ENCODE measurements around the gene ALOX15B. TPM values are rescaled to one million over a fixed set of nuclear protein-coding genes. Genes with fewer than 3 reads are reported as not detected.

ALOX15B gene
- total RNA-seq, 1 donor from 2014 or later: not detected

DNA sequence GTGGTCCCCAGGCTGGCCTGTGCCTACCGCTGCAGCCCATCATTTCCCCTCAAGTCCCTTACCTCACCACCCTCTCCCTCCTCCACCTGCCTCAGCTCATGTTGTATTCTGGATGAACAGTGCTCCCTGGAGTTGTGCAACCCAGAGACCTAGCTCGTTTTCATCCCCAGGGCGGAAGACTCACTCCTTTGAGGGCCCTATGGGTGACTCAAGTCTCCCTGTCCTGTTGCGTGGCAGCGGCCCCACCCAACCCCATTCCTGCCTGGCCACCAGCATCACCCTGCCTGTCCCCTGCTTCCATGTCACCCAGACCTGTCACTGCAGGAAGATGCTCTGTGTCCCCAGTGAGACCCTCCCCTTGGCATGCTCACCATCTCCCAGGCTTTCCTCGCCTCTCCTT, 45.4 kb downstream of the ALOX15B start:
- no peaks in the 10 kb centered on the region for H3K36me3 Mint-ChIP-seq (ENCODE audit: insufficient read depth)

DNA sequence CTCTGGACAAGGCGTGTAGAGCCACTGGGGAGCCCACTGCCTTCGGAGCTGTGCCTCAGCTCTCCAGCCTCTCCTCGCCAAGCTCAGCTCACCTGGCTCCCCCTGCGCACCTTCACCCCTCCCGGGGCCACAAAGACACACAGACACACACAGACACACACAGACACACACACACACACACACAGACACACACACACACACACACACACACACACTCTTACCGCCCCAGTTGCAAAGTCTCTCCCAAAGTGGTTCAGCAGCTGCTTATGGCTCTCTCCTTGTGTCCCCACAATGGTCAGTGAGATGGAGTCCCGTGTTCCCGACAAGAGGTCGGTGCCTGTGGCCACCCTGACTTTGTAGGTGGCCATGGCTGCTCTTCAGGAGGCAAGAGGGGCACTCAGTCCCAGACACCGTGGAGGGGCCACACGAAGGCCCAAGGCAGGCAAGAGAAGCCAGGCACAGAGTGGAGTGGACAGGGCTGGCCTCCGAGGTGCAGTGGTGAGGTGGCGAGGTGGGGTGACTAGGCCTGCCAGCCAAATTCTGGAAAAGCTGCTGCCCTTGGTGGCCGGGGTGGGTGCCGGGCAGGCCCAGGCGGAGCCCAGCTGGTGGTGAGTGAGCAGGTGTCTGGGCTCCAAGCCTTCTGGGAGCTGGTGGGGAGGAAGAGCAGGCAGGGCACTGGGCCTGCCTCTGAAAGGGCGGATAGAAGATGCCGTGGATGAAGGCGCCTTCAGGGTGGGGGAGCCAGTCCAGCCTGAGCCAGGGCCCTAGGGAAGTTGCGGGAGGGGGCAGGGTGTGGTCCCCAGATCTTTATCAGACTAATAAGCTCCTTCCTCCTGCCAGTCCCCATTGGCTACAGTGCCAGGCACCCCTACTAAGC, 48.5 kb downstream of the ALOX15B start, which contains the start of gene ALOX12B:
TSS of gene ALOX12B (minus strand) at position 642 of the 877 bp plus-strand sequence. CDS start at position 368, 274 bp downstream.
- Mint-ChIP-seq H3K4me3 (ENCODE audit: low read depth) (no peak within 1 kb of the TSS), H3K4me1 (ENCODE audit: low read depth) (no peaks in the 10 kb centered on the region), H3K9me3 (ENCODE audit: low read depth) (no peaks in the 10 kb centered on the region), H3K36me3 (ENCODE audit: insufficient read depth) (no peaks in the 10 kb centered on the region), H3K27me3 (peaks cover 69% of the 10 kb centered on the region), H3K27ac (no peak within 1 kb of the TSS)
- TF ChIP-seq, protein P1, sequence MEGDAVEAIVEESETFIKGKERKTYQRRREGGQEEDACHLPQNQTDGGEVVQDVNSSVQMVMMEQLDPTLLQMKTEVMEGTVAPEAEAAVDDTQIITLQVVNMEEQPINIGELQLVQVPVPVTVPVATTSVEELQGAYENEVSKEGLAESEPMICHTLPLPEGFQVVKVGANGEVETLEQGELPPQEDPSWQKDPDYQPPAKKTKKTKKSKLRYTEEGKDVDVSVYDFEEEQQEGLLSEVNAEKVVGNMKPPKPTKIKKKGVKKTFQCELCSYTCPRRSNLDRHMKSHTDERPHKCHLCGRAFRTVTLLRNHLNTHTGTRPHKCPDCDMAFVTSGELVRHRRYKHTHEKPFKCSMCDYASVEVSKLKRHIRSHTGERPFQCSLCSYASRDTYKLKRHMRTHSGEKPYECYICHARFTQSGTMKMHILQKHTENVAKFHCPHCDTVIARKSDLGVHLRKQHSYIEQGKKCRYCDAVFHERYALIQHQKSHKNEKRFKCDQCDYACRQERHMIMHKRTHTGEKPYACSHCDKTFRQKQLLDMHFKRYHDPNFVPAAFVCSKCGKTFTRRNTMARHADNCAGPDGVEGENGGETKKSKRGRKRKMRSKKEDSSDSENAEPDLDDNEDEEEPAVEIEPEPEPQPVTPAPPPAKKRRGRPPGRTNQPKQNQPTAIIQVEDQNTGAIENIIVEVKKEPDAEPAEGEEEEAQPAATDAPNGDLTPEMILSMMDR (IDR thresholded peaks at IDR 0.05; ENCODE audit: unreplicated experiment): no peak
- no peak for DNase-seq (ENCODE audit: low spot score, unreplicated experiment)

More for the DNA sequence above, 45.4 kb downstream of the ALOX15B start:
- H3K9me3 Mint-ChIP-seq (ENCODE audit: low read depth): no peaks in the 10 kb centered on the region
- no peak for DNase-seq (ENCODE audit: low spot score, unreplicated experiment)
- H3K27me3 Mint-ChIP-seq: peaks cover 69% of the 10 kb centered on the region
- no peak overlapping the region for H3K4me3 Mint-ChIP-seq (ENCODE audit: low read depth)
- H3K27ac Mint-ChIP-seq: no peak overlapping the region
- TF ChIP-seq, protein P1 (IDR thresholded peaks at IDR 0.05; ENCODE audit: unreplicated experiment): no peak
- H3K4me1 Mint-ChIP-seq (ENCODE audit: low read depth): no peaks in the 10 kb centered on the region

DNA sequence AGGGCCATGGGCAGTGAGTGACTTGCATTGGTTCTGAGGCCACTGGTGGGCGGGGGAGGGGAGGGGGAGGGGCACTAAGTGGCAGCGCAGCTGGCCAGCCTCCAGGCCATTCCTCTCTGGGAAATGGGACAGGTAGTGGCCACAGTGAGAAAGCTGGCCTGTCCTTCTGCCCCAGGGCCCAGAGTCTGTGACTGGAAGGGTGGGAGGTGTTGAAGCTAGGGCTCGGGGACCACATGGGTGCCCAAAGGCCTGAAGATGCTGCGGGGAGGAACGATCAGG, 49.0 kb downstream of the ALOX15B start:
- TF ChIP-seq, protein P1 (IDR thresholded peaks at IDR 0.05; ENCODE audit: unreplicated experiment): no peak
- H3K27me3 Mint-ChIP-seq: peaks cover 69% of the 10 kb centered on the region
- DNase-seq (ENCODE audit: low spot score, unreplicated experiment): no peak
- no peak overlapping the region for H3K4me3 Mint-ChIP-seq (ENCODE audit: low read depth)
- H3K4me1 Mint-ChIP-seq (ENCODE audit: low read depth): no peaks in the 10 kb centered on the region
- no peaks in the 10 kb centered on the region for H3K36me3 Mint-ChIP-seq (ENCODE audit: insufficient read depth)
- no peak overlapping the region for H3K27ac Mint-ChIP-seq
- H3K9me3 Mint-ChIP-seq (ENCODE audit: low read depth): no peaks in the 10 kb centered on the region

DNA sequence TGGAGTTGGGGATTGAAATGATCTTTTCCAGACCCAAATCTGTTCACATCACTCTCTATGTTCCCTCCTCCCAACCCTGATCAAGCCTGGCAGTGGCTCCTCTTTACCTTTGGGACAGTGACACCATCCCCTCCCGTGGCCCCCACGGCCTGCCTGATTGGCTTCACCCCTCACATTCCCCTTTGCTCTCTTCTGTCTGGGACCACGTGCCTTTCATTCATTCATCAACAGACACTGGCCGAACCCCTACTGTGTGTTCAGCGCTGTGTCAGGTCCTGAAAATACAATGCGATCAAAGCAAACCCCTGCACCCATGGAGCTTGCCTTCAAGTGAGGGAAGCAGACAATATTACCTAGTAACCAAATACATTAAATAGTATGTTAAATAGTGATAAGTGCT, 50.9 kb downstream of the ALOX15B start:
- H3K4me3 Mint-ChIP-seq (ENCODE audit: low read depth): no peak overlapping the region
- peaks cover 65% of the 10 kb centered on the region for H3K27me3 Mint-ChIP-seq
- H3K9me3 Mint-ChIP-seq (ENCODE audit: low read depth): no peaks in the 10 kb centered on the region
- H3K4me1 Mint-ChIP-seq (ENCODE audit: low read depth): no peaks in the 10 kb centered on the region
- H3K36me3 Mint-ChIP-seq (ENCODE audit: insufficient read depth): no peaks in the 10 kb centered on the region
- H3K27ac Mint-ChIP-seq: no peak overlapping the region
- DNase-seq (ENCODE audit: low spot score, unreplicated experiment): no peak
- TF ChIP-seq, protein P1 (IDR thresholded peaks at IDR 0.05; ENCODE audit: unreplicated experiment): no peak

DNA sequence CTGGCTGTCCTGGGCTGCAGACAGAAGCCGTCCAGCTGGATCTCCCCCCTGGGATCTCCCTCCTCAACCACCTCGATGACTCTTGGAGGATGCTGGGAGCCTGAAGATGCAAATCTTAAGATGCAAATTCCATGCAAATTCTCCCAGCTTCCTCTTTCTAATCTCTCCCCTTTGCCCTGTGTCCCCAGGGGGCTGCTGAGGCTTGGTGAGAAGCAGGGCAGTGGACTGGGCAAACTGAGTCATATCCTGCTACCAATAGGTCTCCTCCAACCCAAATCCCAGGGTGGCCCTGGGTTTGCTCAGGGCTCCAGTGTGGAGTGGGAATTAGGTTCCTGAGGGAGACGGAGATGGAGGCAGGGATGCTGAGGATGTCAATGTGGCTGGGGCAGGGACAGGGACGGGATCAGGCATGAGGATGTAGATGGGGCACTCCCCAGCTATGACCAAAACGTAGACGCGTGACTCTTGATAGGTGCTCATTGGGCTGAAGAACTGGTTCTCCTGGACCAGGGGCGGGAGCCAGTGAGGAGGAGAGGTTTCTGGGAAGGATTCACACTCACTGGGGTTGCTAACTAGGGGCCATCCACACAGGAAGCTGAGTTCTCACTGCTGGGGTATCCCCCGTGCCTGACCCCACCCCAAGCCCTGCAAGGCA, 52.3 kb downstream of the ALOX15B start:
- no peaks in the 10 kb centered on the region for H3K4me1 Mint-ChIP-seq (ENCODE audit: low read depth)
- H3K27ac Mint-ChIP-seq: no peak overlapping the region
- DNase-seq (ENCODE audit: low spot score, unreplicated experiment): no peak
- no peaks in the 10 kb centered on the region for H3K36me3 Mint-ChIP-seq (ENCODE audit: insufficient read depth)
- H3K27me3 Mint-ChIP-seq: peaks cover 73% of the 10 kb centered on the region
- TF ChIP-seq, protein P1 (IDR thresholded peaks at IDR 0.05; ENCODE audit: unreplicated experiment): no peak
- H3K9me3 Mint-ChIP-seq (ENCODE audit: low read depth): no peaks in the 10 kb centered on the region
- no peak overlapping the region for H3K4me3 Mint-ChIP-seq (ENCODE audit: low read depth)

Data from progenitor cell of endocrine pancreas (in vitro differentiated cells).